22Rv1 (cell line): ENCODE measurements around the gene WTIP.

Experiments used
- H3K27ac ChIP-seq: fragments of 450-650 bp; 2 replicates; pipeline ENCODE4 v1.5.1; 2017
- CTCF ChIP-seq: fragments of 450-650 bp; IDR thresholded peaks from 2 replicates; pipeline ENCODE4 v1.5.1; 2017; ENCODE audit warnings: mild to moderate bottlenecking
- ZFX ChIP-seq: fragments of 450-650 bp; IDR thresholded peaks from 2 replicates; pipeline ENCODE4 v1.6.1; 2017; ENCODE audit warnings: antibody characterized with exemption, borderline replicate concordance

Gene WTIP

GRCh38 chr19:34493649-34494044, 12.1 kb downstream of the WTIP start:
- H3K27ac ChIP-seq = no peak overlapping the region
- TF ChIP-seq ZFX = no peak
- no peak for TF ChIP-seq CTCF

- TF ChIP-seq ZFX = no peak
- TF ChIP-seq CTCF = no peak
- no peak overlapping the region for H3K27ac ChIP-seq
Measured at GRCh38 chr19:34494601-34495000, 13.0 kb downstream of the WTIP start.

- H3K27ac ChIP-seq = no peak overlapping the region
- TF ChIP-seq CTCF (no peak), ZFX (no peak)
Measured at GRCh38 chr19:34495416-34495815, 13.9 kb downstream of the WTIP start.

GRCh38 chr19:34497112-34497805, 15.7 kb downstream of the WTIP start:
- TF ChIP-seq CTCF (no peak), ZFX (no peak)
- no peak overlapping the region for H3K27ac ChIP-seq

GRCh38 chr19:34499155-34499834, 17.7 kb downstream of the WTIP start:
- TF ChIP-seq ZFX (no peak), CTCF (no peak)
- no peak overlapping the region for H3K27ac ChIP-seq

GRCh38 chr19:34500656-34501120, 19.1 kb downstream of the WTIP start:
- TF ChIP-seq CTCF = no peak
- TF ChIP-seq ZFX = no peak
- no peak overlapping the region for H3K27ac ChIP-seq
